Activated B cell treated with CpG ODN at 0.5 μM for 24 hours (primary cell): ENCODE results near the gene PPP1R37. TPM values are rescaled to one million over a fixed set of nuclear protein-coding genes. Genes with fewer than 3 reads are reported as not detected.

Experiments used
- ATAC-seq: fragments of 200-7000 bp; cut with Tn5 transposase; one replicate; pipeline ENCODE4 v1.10.0; 2021; ENCODE audit warnings: low read depth, mild to moderate bottlenecking, moderate library complexity
- CTCF ChIA-PET: fragments of 350-600 bp; sonication (Branson Sonifier 250); formaldehyde crosslinking; loops from one replicate; lab custom pipeline; 2021; ENCODE audit warnings: antibody characterized with exemption; lab: Charles Lee
- POLR2A ChIA-PET: fragments of 350-600 bp; sonication (Branson Sonifier 250); formaldehyde crosslinking; loops from one replicate; lab custom pipeline; 2021; ENCODE audit warnings: antibody characterized with exemption; lab: Charles Lee
- DNase-seq: peaks from one replicate; pipeline ENCODE4 v3.0.0; 2022
- H3K27ac Mint-ChIP-seq: one replicate; pipeline ENCODE4 v1.8.0; 2020; ENCODE audit warnings: mixed read lengths
- H3K27me3 Mint-ChIP-seq: one replicate; pipeline ENCODE4 v1.8.0; 2021; ENCODE audit warnings: mixed read lengths
- H3K36me3 Mint-ChIP-seq: one replicate; pipeline ENCODE4 v1.8.0; 2021; ENCODE audit warnings: low read depth, mixed read lengths
- H3K4me1 Mint-ChIP-seq: one replicate; pipeline ENCODE4 v1.8.0; 2021; ENCODE audit warnings: mixed read lengths
- H3K4me3 Mint-ChIP-seq: one replicate; pipeline ENCODE4 v1.8.0; 2020; ENCODE audit warnings: mild to moderate bottlenecking, mixed read lengths
- H3K9me3 Mint-ChIP-seq: one replicate; pipeline ENCODE4 v1.8.0; 2020; ENCODE audit warnings: mixed read lengths
- CTCF ChIP-seq: fragments of 200-600 bp; IDR thresholded peaks from one replicate; pipeline ENCODE4 v1.8.0; 2022; ENCODE audit warnings: antibody characterized with exemption, mild to moderate bottlenecking
- intact Hi-C: fragments of 100-400 bp; cut with micrococcal nuclease; formaldehyde crosslinking; loops from one replicate; pipeline ENCODE4 v1.15.1; 2024
- total RNA-seq: library from RNA; stranded (reverse); gene quantifications from 2 replicates; pipeline ENCODE4 v1.2.3, GENCODE V29; 2022

Gene PPP1R37
- total RNA-seq, 1 donor from 2014 or later, result 27.2 TPM

- H3K27ac Mint-ChIP-seq, result no peak overlapping the region
- intact Hi-C loops, result no loop called here
- no peaks in the 10 kb centered on the region for H3K9me3 Mint-ChIP-seq
- H3K36me3 Mint-ChIP-seq, result no peaks in the 10 kb centered on the region
- CTCF ChIA-PET, result no interaction called here
- TF ChIP-seq CTCF, result no peak
- H3K4me1 Mint-ChIP-seq, result no peaks in the 10 kb centered on the region
- no peaks in the 10 kb centered on the region for H3K27me3 Mint-ChIP-seq
- DNase-seq (no peak), ATAC-seq (no peak)
- H3K4me3 Mint-ChIP-seq, result no peak overlapping the region
- POLR2A ChIA-PET, result no interaction called here
These were observed 102.8 kb downstream of the PPP1R37 start for GRCh38 chr19:45195764-45196163.

Other genes starting within 250 kb of the PPP1R37 start
- gene NECTIN2, start 246.9 kb upstream of the PPP1R37 start, total RNA-seq, result 0.17 and 0.35 TPM in 2 replicates
- gene TOMM40, start 201.9 kb upstream of the PPP1R37 start, total RNA-seq, result 80.6 and 81.7 TPM in 2 replicates
- not detected in 2 replicates for gene APOE, start 187.4 kb upstream of the PPP1R37 start, total RNA-seq
- 1.2 and 1.7 TPM in 2 replicates for gene APOC1, start 178.6 kb upstream of the PPP1R37 start, total RNA-seq
- gene APOC4, start 150.9 kb upstream of the PPP1R37 start, total RNA-seq, result not detected in 2 replicates
- gene APOC2, start 147.1 kb upstream of the PPP1R37 start, total RNA-seq, result not detected in 2 replicates
- 87.0 and 92.1 TPM in 2 replicates for gene CLPTM1, start 137.8 kb upstream of the PPP1R37 start, total RNA-seq
- gene RELB, start 91.7 kb upstream of the PPP1R37 start, total RNA-seq, result 117 and 135 TPM in 2 replicates
- gene CLASRP, start 54.1 kb upstream of the PPP1R37 start, total RNA-seq, result 133 and 172 TPM in 2 replicates
- gene ZNF296, start 16.7 kb upstream of the PPP1R37 start, total RNA-seq, result 27.8 and 28.0 TPM in 2 replicates
- 37.0 and 38.7 TPM in 2 replicates for gene GEMIN7, start 13.9 kb upstream of the PPP1R37 start, total RNA-seq
- gene NKPD1, start 67.8 kb downstream of the PPP1R37 start, total RNA-seq, result 0.11 and 0.12 TPM in 2 replicates
- gene TRAPPC6A, start 85.1 kb downstream of the PPP1R37 start, total RNA-seq, result 51.8 and 56.0 TPM in 2 replicates
- gene BLOC1S3, start 85.6 kb downstream of the PPP1R37 start, total RNA-seq, result 15.6 and 16.5 TPM in 2 replicates
- not detected in 2 replicates for gene EXOC3L2, start 152.2 kb downstream of the PPP1R37 start, total RNA-seq
- gene MARK4, start 158.1 kb downstream of the PPP1R37 start, total RNA-seq, result 26.0 and 28.0 TPM in 2 replicates
- gene CKM, start 229.7 kb downstream of the PPP1R37 start, total RNA-seq, result not detected in 2 replicates
- gene KLC3, start 247.6 kb downstream of the PPP1R37 start, total RNA-seq, result not detected in 2 replicates